ENCODE results near the gene MIEF1. TPM values are rescaled to one million over a fixed set of nuclear protein-coding genes. Genes with fewer than 3 reads are reported as not detected.

The MIEF1 gene
- total and polyA plus RNA-seq, 2 experiments from 2014 or later: 13.2 to 40.1 TPM

GRCh38 chr22:39457556-39458443 lies 44.3 kb upstream of the MIEF1 start:
- Mint-ChIP-seq H3K4me3 (peak overlapping the region; percentile 84), H3K4me1 (peaks cover 28% of the 10 kb centered on the region), H3K27me3 (ENCODE audit: insufficient read depth, low read depth, poor library complexity) (peaks cover 44% of the 10 kb centered on the region), H3K36me3 (ENCODE audit: low read depth) (peaks cover 3% of the 10 kb centered on the region; the same call in 1 of the 3 replicates), H3K9me3 (no peaks in the 10 kb centered on the region; the same call in 2 of the 3 replicates), H3K27ac (no peak overlapping the region)
- Histone ChIP-seq H3K27me3 (ENCODE audit: insufficient read depth) (peaks cover 28% of the 10 kb centered on the region), H3K9me2 (ENCODE audit: insufficient read depth) (no peaks in the 10 kb centered on the region), H4K20me1 (replicated peaks; ENCODE audit: insufficient read depth) (no peaks in the 10 kb centered on the region), H3F3A (replicated peaks; ENCODE audit: low read depth) (peaks cover 11% of the 10 kb centered on the region; the same call in 1 of the 2 replicates), H3K4me1 (ENCODE audit: insufficient read depth) (peaks cover 11% of the 10 kb centered on the region), H3K79me2 (replicated peaks; ENCODE audit: insufficient read depth) (no peaks in the 10 kb centered on the region), H2AFZ (no peak overlapping the region; the same call in 1 of the 2 replicates), H3K4me3 (peak overlapping the region; percentile 82), H3K36me3 (ENCODE audit: insufficient read depth) (no peaks in the 10 kb centered on the region), H3K27ac (ENCODE audit: low read depth) (no peak overlapping the region), H3K4me2 (peak overlapping the region; percentile 92)
- ATAC-seq (peak; percentile 13; the same call in 2 of the 3 replicates), DNase-seq (ENCODE audit: low spot score) (no peak)
- no peak for TF ChIP-seq EZH2 (IDR thresholded peaks at IDR 0.05; ENCODE audit: low read depth, unreplicated experiment)
- no peak for TF ChIP-seq CREB1 (CRISPR knock-in tag; IDR thresholded peaks at IDR 0.05; ENCODE audit: low read depth)
- no peak for TF ChIP-seq CTCF (conservative IDR thresholded peaks at IDR 0.05; ENCODE audit: low read depth in 2 of 2)
- TF ChIP-seq POLR2AphosphoS5 (IDR thresholded peaks at IDR 0.05; ENCODE audit: low read depth): no peak
- TF ChIP-seq STAT1 (IDR thresholded peaks at IDR 0.05; ENCODE audit: unreplicated experiment): no peak
- no peak for TF ChIP-seq ZNF331 (CRISPR knock-in tag; IDR thresholded peaks at IDR 0.05; ENCODE audit: low read depth)
- TF ChIP-seq, protein P1, sequence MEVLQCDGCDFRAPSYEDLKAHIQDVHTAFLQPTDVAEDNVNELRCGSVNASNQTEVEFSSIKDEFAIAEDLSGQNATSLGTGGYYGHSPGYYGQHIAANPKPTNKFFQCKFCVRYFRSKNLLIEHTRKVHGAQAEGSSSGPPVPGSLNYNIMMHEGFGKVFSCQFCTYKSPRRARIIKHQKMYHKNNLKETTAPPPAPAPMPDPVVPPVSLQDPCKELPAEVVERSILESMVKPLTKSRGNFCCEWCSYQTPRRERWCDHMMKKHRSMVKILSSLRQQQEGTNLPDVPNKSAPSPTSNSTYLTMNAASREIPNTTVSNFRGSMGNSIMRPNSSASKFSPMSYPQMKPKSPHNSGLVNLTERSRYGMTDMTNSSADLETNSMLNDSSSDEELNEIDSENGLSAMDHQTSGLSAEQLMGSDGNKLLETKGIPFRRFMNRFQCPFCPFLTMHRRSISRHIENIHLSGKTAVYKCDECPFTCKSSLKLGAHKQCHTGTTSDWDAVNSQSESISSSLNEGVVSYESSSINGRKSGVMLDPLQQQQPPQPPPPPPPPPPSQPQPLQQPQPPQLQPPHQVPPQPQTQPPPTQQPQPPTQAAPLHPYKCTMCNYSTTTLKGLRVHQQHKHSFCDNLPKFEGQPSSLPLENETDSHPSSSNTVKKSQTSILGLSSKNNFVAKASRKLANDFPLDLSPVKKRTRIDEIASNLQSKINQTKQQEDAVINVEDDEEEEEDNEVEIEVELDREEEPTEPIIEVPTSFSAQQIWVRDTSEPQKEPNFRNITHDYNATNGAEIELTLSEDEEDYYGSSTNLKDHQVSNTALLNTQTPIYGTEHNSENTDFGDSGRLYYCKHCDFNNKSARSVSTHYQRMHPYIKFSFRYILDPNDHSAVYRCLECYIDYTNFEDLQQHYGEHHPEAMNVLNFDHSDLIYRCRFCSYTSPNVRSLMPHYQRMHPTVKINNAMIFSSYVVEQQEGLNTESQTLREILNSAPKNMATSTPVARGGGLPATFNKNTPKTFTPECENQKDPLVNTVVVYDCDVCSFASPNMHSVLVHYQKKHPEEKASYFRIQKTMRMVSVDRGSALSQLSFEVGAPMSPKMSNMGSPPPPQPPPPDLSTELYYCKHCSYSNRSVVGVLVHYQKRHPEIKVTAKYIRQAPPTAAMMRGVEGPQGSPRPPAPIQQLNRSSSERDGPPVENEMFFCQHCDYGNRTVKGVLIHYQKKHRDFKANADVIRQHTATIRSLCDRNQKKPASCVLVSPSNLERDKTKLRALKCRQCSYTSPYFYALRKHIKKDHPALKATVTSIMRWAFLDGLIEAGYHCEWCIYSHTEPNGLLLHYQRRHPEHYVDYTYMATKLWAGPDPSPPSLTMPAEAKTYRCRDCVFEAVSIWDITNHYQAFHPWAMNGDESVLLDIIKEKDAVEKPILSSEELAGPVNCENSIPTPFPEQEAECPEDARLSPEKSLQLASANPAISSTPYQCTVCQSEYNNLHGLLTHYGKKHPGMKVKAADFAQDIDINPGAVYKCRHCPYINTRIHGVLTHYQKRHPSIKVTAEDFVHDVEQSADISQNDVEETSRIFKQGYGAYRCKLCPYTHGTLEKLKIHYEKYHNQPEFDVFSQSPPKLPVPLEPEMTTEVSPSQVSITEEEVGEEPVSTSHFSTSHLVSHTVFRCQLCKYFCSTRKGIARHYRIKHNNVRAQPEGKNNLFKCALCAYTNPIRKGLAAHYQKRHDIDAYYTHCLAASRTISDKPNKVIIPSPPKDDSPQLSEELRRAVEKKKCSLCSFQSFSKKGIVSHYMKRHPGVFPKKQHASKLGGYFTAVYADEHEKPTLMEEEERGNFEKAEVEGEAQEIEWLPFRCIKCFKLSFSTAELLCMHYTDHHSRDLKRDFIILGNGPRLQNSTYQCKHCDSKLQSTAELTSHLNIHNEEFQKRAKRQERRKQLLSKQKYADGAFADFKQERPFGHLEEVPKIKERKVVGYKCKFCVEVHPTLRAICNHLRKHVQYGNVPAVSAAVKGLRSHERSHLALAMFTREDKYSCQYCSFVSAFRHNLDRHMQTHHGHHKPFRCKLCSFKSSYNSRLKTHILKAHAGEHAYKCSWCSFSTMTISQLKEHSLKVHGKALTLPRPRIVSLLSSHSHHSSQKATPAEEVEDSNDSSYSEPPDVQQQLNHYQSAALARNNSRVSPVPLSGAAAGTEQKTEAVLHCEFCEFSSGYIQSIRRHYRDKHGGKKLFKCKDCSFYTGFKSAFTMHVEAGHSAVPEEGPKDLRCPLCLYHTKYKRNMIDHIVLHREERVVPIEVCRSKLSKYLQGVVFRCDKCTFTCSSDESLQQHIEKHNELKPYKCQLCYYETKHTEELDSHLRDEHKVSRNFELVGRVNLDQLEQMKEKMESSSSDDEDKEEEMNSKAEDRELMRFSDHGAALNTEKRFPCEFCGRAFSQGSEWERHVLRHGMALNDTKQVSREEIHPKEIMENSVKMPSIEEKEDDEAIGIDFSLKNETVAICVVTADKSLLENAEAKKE (CRISPR knock-in tag; IDR thresholded peaks at IDR 0.05): no peak
- TF ChIP-seq, protein P2, sequence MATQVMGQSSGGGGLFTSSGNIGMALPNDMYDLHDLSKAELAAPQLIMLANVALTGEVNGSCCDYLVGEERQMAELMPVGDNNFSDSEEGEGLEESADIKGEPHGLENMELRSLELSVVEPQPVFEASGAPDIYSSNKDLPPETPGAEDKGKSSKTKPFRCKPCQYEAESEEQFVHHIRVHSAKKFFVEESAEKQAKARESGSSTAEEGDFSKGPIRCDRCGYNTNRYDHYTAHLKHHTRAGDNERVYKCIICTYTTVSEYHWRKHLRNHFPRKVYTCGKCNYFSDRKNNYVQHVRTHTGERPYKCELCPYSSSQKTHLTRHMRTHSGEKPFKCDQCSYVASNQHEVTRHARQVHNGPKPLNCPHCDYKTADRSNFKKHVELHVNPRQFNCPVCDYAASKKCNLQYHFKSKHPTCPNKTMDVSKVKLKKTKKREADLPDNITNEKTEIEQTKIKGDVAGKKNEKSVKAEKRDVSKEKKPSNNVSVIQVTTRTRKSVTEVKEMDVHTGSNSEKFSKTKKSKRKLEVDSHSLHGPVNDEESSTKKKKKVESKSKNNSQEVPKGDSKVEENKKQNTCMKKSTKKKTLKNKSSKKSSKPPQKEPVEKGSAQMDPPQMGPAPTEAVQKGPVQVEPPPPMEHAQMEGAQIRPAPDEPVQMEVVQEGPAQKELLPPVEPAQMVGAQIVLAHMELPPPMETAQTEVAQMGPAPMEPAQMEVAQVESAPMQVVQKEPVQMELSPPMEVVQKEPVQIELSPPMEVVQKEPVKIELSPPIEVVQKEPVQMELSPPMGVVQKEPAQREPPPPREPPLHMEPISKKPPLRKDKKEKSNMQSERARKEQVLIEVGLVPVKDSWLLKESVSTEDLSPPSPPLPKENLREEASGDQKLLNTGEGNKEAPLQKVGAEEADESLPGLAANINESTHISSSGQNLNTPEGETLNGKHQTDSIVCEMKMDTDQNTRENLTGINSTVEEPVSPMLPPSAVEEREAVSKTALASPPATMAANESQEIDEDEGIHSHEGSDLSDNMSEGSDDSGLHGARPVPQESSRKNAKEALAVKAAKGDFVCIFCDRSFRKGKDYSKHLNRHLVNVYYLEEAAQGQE (IDR thresholded peaks at IDR 0.05; ENCODE audit: unreplicated experiment): no peak

All from GM23338 (cell line).